ENCODE data around the gene RSPO4. TPM values are rescaled to one million over a fixed set of nuclear protein-coding genes. Genes with fewer than 3 reads are reported as not detected.

The RSPO4 gene
- total RNA-seq, 4 donors from 2014 or later = 0.27 to 4.8 (median 0.65) TPM

GRCh38 chr20:982754-983153 lies 19.4 kb downstream of the RSPO4 start:
- Histone ChIP-seq H3K4me1 (no peaks in the 10 kb centered on the region), H3K27me3 (no peaks in the 10 kb centered on the region), H3K36me3 (no peaks in the 10 kb centered on the region), H3K9me3 (no peaks in the 10 kb centered on the region), H3K27ac (no peak overlapping the region), H3K4me3 (replicated peaks in 1 of 3) (no peak overlapping the region)
- DNase-seq = no peak
- no peak for TF ChIP-seq CTCF (IDR thresholded peaks at IDR 0.05)
- TF ChIP-seq POLR2A (IDR thresholded peaks at IDR 0.05) = no peak
- WGBS, 2 donors = 39 to 57% methylated on average over 9 of the region's 9 CpGs
- intact Hi-C loops (cut with DNase I) = no loop called here

GRCh38 chr20:977021-977420 lies 25.1 kb downstream of the RSPO4 start:
- Histone ChIP-seq H3K9me3 (no peaks in the 10 kb centered on the region), H3K27ac (peak overlapping the region in 1 of 3 donors; percentile 80), H3K27me3 (no peaks in the 10 kb centered on the region), H3K36me3 (no peaks in the 10 kb centered on the region), H3K4me3 (replicated peaks in 1 of 3) (no peak overlapping the region), H3K4me1 (peaks cover 21 to 37% of the 10 kb centered on the region in 2 donors)
- 33 to 92% methylated on average over 1 of the region's 1 CpG for WGBS, 2 donors
- DNase-seq = peak; percentile 51 to 66
- intact Hi-C loops (cut with DNase I) = loop anchor here (10.0 kb wide), 1 partner anchor 138 kb away; the partner anchor contains the start of gene PSMF1
- TF ChIP-seq POLR2A (IDR thresholded peaks at IDR 0.05) (no peak), CTCF (IDR thresholded peaks at IDR 0.05) (no peak)

GRCh38 chr20:976033-976432 lies 26.1 kb downstream of the RSPO4 start:
- H3K36me3 ChIP-seq = no peaks in the 10 kb centered on the region
- peak overlapping the region in 1 of 3 donors; percentile 80 for H3K27ac ChIP-seq
- WGBS, 2 donors = 63 to 91% methylated on average over 2 of the region's 2 CpGs
- TF ChIP-seq POLR2A (IDR thresholded peaks at IDR 0.05) = no peak
- TF ChIP-seq CTCF (IDR thresholded peaks at IDR 0.05) = no peak
- H3K9me3 ChIP-seq = no peaks in the 10 kb centered on the region
- intact Hi-C loops (cut with DNase I) = loop anchor here (10.0 kb wide), 1 partner anchor 139 kb away; the partner anchor contains the start of gene PSMF1
- peaks cover 21 to 37% of the 10 kb centered on the region in 2 donors for H3K4me1 ChIP-seq
- H3K4me3 ChIP-seq (replicated peaks in 1 of 3) = no peak overlapping the region
- H3K27me3 ChIP-seq = no peaks in the 10 kb centered on the region
- no peak for DNase-seq

- 7 to 9% methylated on average over 5 to 6 of the region's 6 CpGs for WGBS, 2 donors
- Histone ChIP-seq H3K36me3 (no peaks in the 10 kb centered on the region), H3K4me3 (replicated peaks in 1 of 3) (no peak overlapping the region), H3K27me3 (no peaks in the 10 kb centered on the region), H3K9me3 (no peaks in the 10 kb centered on the region), H3K27ac (peak overlapping the region; percentile 61 to 86 (median 80)), H3K4me1 (peaks cover 21 to 37% of the 10 kb centered on the region in 2 donors)
- TF ChIP-seq POLR2A (IDR thresholded peaks at IDR 0.05) (no peak), CTCF (IDR thresholded peaks at IDR 0.05) (peak in 5 of 6 experiments; percentile 20 to 74 (median 66))
- intact Hi-C loops (cut with DNase I) = loop anchor here (10.0 kb wide), 1 partner anchor 141 kb away; the partner anchor contains the start of gene PSMF1
- peak; percentile 88 to 92 for DNase-seq
These were observed 28.3 kb downstream of the RSPO4 start for GRCh38 chr20:973785-974194.

- 85 to 92% methylated on average over 7 to 8 of the region's 9 CpGs for WGBS, 2 donors
- no peak for DNase-seq
- peaks cover 21 to 34% of the 10 kb centered on the region in 2 donors for H3K4me1 ChIP-seq
- no peak for TF ChIP-seq POLR2A (IDR thresholded peaks at IDR 0.05)
- no peak overlapping the region for H3K27ac ChIP-seq
- no peaks in the 10 kb centered on the region for H3K36me3 ChIP-seq
- no peaks in the 10 kb centered on the region for H3K9me3 ChIP-seq
- H3K4me3 ChIP-seq (replicated peaks in 1 of 3) = no peak overlapping the region
- H3K27me3 ChIP-seq = no peaks in the 10 kb centered on the region
- intact Hi-C loops (cut with DNase I) = loop anchor here (10.0 kb wide), 1 partner anchor 143 kb away; the partner anchor contains the start of gene PSMF1
These were observed 29.9 kb downstream of the RSPO4 start for GRCh38 chr20:972256-972655.
